Thymus (tissue), 11 donors: ENCODE results near the gene PRRT1B. TPM values are rescaled to one million over a fixed set of nuclear protein-coding genes. Genes with fewer than 3 reads are reported as not detected.

Source experiments
- DNase-seq, 9 donors: peaks; one replicate each; pipeline ENCODE4 v3.0.0-alpha.2; 2013; ENCODE audit warnings: low spot score in 9 of 9, low read depth in 6 of 9, missing footprints in 1 of 9
- H3K27ac ChIP-seq, 2 donors: one replicate each; pipeline ENCODE4 v1.5.1; 2013; ENCODE audit warnings: control low read depth in 1 of 2, low read depth in 1 of 2, low read length in 1 of 2, mild to moderate bottlenecking in 1 of 2, moderate library complexity in 1 of 2
- H3K27me3 ChIP-seq, 2 donors: one replicate each; pipeline ENCODE4 v1.5.1; 2013; ENCODE audit warnings: low read length in 1 of 2; ENCODE audit not compliant: control insufficient read depth in 2 of 2, insufficient read depth in 1 of 2
- H3K36me3 ChIP-seq, 2 donors: one replicate each; pipeline ENCODE4 v1.5.1; 2013; ENCODE audit warnings: low read length in 1 of 2, mild to moderate bottlenecking in 1 of 2, moderate library complexity in 1 of 2; ENCODE audit not compliant: control insufficient read depth in 2 of 2, insufficient read depth in 2 of 2
- H3K4me1 ChIP-seq, 2 donors: one replicate each; pipeline ENCODE4 v1.5.1; 2013; ENCODE audit warnings: low read length in 2 of 2; ENCODE audit not compliant: control insufficient read depth in 2 of 2, insufficient read depth in 2 of 2
- H3K4me3 ChIP-seq, 2 donors: one replicate each; pipeline ENCODE4 v1.5.1; 2013; ENCODE audit warnings: low read length in 2 of 2, control low read depth in 1 of 2, mild to moderate bottlenecking in 1 of 2
- H3K9me3 ChIP-seq, 2 donors: one replicate each; pipeline ENCODE4 v1.5.1; 2013; ENCODE audit warnings: low read length in 1 of 2, mild to moderate bottlenecking in 1 of 2; ENCODE audit not compliant: control insufficient read depth in 2 of 2, insufficient read depth in 1 of 2
- WGBS: extraction: QIAGEN DNeasy Blood & Tissue Kit; methylation state at CpG from one replicate; pipeline ENCODE4 v1.1.7; 2013; 5-methylcytosine and 5-hydroxymethylcytosine counted together
- polyA plus RNA-seq: library from polyadenylated mRNA; stranded (reverse); fragments of 200-250 nt; gene quantifications from one replicate; pipeline ENCODE4 v1.2.3, GENCODE V29; 2013
- total RNA-seq: library from RNA; stranded (reverse); fragments of 120-200 nt; gene quantifications from one replicate; pipeline ENCODE4 v1.2.4, GENCODE V29; 2013
- donor health status: healthy.

PRRT1B gene
- total and polyA plus RNA-seq, 2 donors, result not detected

DNA sequence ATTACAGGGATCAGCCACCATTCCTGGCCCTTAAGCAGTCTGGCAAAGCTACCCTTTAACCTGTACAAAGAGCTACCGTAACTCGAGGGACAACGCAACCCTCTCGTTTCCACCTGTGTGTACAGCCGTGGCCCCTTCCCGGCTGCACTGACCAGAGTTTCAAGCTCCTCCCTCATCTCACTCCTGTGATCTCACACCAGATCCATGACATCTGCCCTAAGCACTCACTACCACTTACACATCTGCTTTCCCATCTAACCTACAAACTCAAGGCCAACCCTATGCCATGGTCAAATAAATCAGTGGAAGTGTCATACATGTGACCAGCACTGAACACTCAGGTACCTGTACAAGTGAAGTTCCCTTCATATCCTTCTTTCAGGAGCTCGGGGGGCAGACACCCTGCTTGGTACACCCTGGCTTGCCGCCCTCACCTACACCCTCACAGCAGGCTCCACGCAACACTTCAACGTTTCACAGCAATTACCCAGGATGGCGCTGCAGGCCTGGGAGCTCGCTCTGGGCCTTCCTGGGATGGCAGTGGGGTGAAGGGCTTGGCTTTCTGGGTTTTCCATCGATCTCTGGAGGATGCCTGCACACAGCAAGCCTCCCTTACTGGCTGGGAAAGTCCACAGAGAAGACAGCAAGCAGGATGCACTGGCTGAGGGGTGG lies 61.7 kb downstream of the PRRT1B start:
- DNase-seq, result no peak
- no peak overlapping the region for H3K27ac ChIP-seq
- no peaks in the 10 kb centered on the region for H3K27me3 ChIP-seq
- H3K36me3 ChIP-seq, result peaks cover 49 to 69% of the 10 kb centered on the region in 2 donors
- peaks cover 0 to 13% of the 10 kb centered on the region in 2 donors for H3K4me1 ChIP-seq
- no peak overlapping the region for H3K4me3 ChIP-seq
- WGBS, result 95% methylated on average over 13 of the region's 13 CpGs
- no peaks in the 10 kb centered on the region for H3K9me3 ChIP-seq

DNA sequence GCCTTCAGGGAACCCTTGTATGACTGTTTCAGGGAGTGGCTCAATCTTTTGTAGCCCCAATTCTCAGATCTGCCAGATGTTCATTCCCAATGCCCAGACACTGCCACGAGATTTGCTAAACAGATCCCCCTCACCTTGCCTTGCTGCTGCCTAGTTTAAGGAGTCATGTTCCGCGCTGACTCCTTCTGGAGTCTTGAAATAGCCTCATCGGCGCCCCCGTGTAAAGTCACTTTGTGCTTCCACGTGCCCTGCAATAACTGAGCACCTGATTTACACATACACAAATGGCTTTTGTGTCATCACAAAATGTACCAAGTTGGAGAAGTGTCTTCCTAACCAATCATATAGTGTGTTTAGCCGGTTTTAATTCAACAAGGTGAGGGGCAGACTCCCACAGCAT lies 62.3 kb downstream of the PRRT1B start:
- Histone ChIP-seq H3K27ac (no peak overlapping the region), H3K9me3 (no peaks in the 10 kb centered on the region), H3K4me3 (no peak overlapping the region), H3K4me1 (peaks cover 0 to 13% of the 10 kb centered on the region in 2 donors), H3K27me3 (no peaks in the 10 kb centered on the region), H3K36me3 (peaks cover 52 to 70% of the 10 kb centered on the region in 2 donors)
- WGBS, result 92% methylated on average over 8 of the region's 8 CpGs
- DNase-seq, result no peak

DNA sequence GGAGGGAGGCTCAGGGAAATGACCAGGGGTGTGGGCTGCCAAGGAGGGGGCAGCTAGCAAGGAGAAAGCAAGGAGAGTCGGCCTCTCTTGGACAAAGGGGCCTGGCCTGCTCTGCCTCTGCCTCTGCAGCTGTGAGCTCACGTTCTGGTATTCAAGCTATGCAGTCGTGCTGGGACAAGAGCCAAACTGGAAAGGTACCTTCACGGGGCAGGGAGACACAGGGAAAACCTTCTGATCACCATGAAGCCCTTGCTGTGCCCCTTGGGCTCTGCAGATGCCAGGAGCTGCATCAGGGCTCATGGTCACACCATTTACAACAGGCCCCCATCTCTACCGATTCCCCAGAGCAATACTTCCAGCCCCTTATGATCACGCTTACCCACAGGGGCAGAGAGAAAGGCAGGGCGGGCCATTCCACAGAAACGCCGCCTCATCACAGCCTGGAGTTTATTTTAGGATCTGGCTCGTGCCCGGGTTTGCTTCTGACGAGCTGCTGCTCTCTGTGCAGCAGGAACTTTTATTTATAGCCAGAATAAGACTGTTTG lies 63.2 kb downstream of the PRRT1B start:
- H3K36me3 ChIP-seq, result peaks cover 59 to 70% of the 10 kb centered on the region in 2 donors
- WGBS, result 93% methylated on average over 12 of the region's 12 CpGs
- DNase-seq, result no peak
- no peak overlapping the region for H3K4me3 ChIP-seq
- H3K9me3 ChIP-seq, result no peaks in the 10 kb centered on the region
- H3K27ac ChIP-seq, result peak overlapping the region in 1 of 2 donors; percentile 71
- H3K4me1 ChIP-seq, result peaks cover 0 to 13% of the 10 kb centered on the region in 2 donors
- no peaks in the 10 kb centered on the region for H3K27me3 ChIP-seq

Other genes with a start within 250 kb of the PRRT1B start
- 23.0 TPM for gene PRRC2B, start 151.4 kb upstream of the PRRT1B start, total RNA-seq
- gene PRRC2B, start 151.4 kb upstream of the PRRT1B start, polyA plus RNA-seq, result 73.5 TPM
- gene POMT1, start 42.6 kb upstream of the PRRT1B start, total RNA-seq, result 16.8 TPM
- 51.9 TPM for gene POMT1, start 42.6 kb upstream of the PRRT1B start, polyA plus RNA-seq
- 24.9 TPM for gene UCK1, start 14.3 kb upstream of the PRRT1B start, total RNA-seq
- 24.7 TPM for gene UCK1, start 14.3 kb upstream of the PRRT1B start, polyA plus RNA-seq
- gene RAPGEF1, start 194.6 kb downstream of the PRRT1B start, total RNA-seq, result 21.6 TPM
- gene RAPGEF1, start 194.6 kb downstream of the PRRT1B start, polyA plus RNA-seq, result 25.9 TPM